Heart left ventricle (tissue), 16 donors: ENCODE measurements around the gene RPS6KB2. TPM values are rescaled to one million over a fixed set of nuclear protein-coding genes. Genes with fewer than 3 reads are reported as not detected.

Experiments used
- ATAC-seq, 4 donors: fragments of 200-7000 bp; cut with Tn5 transposase; one replicate each; pipeline ENCODE4 v1.9.1; 2020 to 2022; ENCODE audit warnings: moderate library complexity in 4 of 4, mild to moderate bottlenecking in 3 of 4, moderate number of reproducible peaks in 1 of 4
- DNase-seq, 5 donors: peaks; one replicate each; pipeline ENCODE4 v3.0.0-alpha.2; 2020
- H3K27ac ChIP-seq, 12 donors: fragments of 200-600 bp; sonication (generic) in 4 of 12; one replicate each; pipeline versions ENCODE4 v1.5.0 to v1.8.0; 2016 to 2022; ENCODE audit warnings: mild to moderate bottlenecking in 2 of 12
- H3K27me3 ChIP-seq, 9 donors: fragments of 200-600 bp; sonication (generic) in 2 of 9; one replicate each; pipeline versions ENCODE4 v1.5.1 to v1.8.0; 2016 to 2022; ENCODE audit warnings: mild to moderate bottlenecking in 3 of 9
- H3K36me3 ChIP-seq, 9 donors: fragments of 200-600 bp; sonication (generic) in 2 of 9; one replicate each; pipeline versions ENCODE4 v1.5.0 to v1.8.0; 2018 to 2022; ENCODE audit warnings: mild to moderate bottlenecking in 2 of 9
- H3K4me1 ChIP-seq, 12 donors: fragments of 200-600 bp; sonication (generic) in 4 of 12; one replicate each; pipeline versions ENCODE4 v1.5.0 to v1.8.0; 2016 to 2022; ENCODE audit warnings: mild to moderate bottlenecking in 3 of 12
- H3K4me3 ChIP-seq, 12 donors: fragments of 200-600 bp; sonication (generic) in 4 of 12; one replicate each; pipeline versions ENCODE4 v1.5.0 to v1.8.0; 2017 to 2022; ENCODE audit warnings: mild to moderate bottlenecking in 9 of 12, moderate library complexity in 4 of 12
- H3K9me3 ChIP-seq, 12 donors: fragments of 200-600 bp; sonication (generic) in 4 of 12; one replicate each; pipeline versions ENCODE4 v1.5.0 to v1.8.0; 2016 to 2022; ENCODE audit warnings: mild to moderate bottlenecking in 1 of 12
- POLR2A ChIP-seq, 2 donors: fragments of 450-650 bp; IDR thresholded peaks; one replicate each; pipeline ENCODE4 v1.6.1; 2017; ENCODE audit warnings: antibody characterized with exemption in 2 of 2, mild to moderate bottlenecking in 2 of 2, moderate library complexity in 2 of 2
- WGBS, 4 donors: extraction: QIAGEN DNeasy Blood & Tissue Kit in 2 of 4; methylation state at CpG; one replicate each; pipeline versions ENCODE4 v1.1.5 to v1.1.7; 2013 to 2018; 5-methylcytosine and 5-hydroxymethylcytosine counted together
- intact Hi-C, 10 donors: fragments of 100-400 bp; cut with DNase I; formaldehyde crosslinking; loops; one replicate each; pipeline versions ENCODE4 v1.11.1 to v1.14.2; 2022
- polyA plus RNA-seq, 2 donors: library from polyadenylated mRNA; stranded (reverse); fragments of 200-250 nt; gene quantifications; one replicate each; pipeline ENCODE4 v1.2.3, GENCODE V29; 2013
- total RNA-seq, 9 donors: library from RNA; depleted of rRNA in 2 of 9; stranded (reverse); fragments of >200 nt in 2 of 9; fragmentation: NEBNext Ultra II Directional in 3 of 9; extraction: Animal tissue kit (Norgen Biotek cat#: 25700) in 3 of 9; gene quantifications; one replicate each; pipeline versions ENCODE4 v1.1.0 to v1.2.4, GENCODE V29; 2016 to 2023
- TF ChIP-seq, protein P1 (sequence below), 12 donors: fragments of 200-600 bp; sonication (generic) in 4 of 12; IDR thresholded peaks; one replicate each; pipeline versions ENCODE4 v1.5.0 to v1.8.0; 2018 to 2022; ENCODE audit warnings: antibody characterized with exemption in 12 of 12, mild to moderate bottlenecking in 5 of 12
- donor health status: ischemic (EF 13 %, LVEDD 7.1; RV severe dilation, severe dysfunction).
- donor health status: healthy with polysubstance abuse.
- donor health status: DM: no; HTN: yes; CAD: no.
- donor health status: DM: no; HTN: no; CAD: no.
- donor health status: ischemic (EF 25% LVEDD 6.9; RV normal size, moderate dysfunction).
- donor health status: ischemic (EF 25% LVEDD 5.7; RV mildly dilated, moderate dysfunction).
- donor health status: healthy.
- donor health status: DM: yes; HTN: yes; CAD: no.
- donor health status: ischemic (EF 35%, LVEDD 5.7; RV mildly dilated, moderate dysfunction).
- donor health status: nonischemic (EF 11% LVEDD 7.7; RV severe dilation, severe dysfunction).
- donor health status: DM: yes; HTN: yes; CAD: no.
- donor health status: PGD.
- donor health status: ischemic (EF 29% LVEDD 5.4; RV normal size, mild dysfunction).
- donor health status: nonischemic (EF 23%, LVEDD 6.1; RV moderate dilation, normal function).

The RPS6KB2 gene
- total and polyA plus RNA-seq, 11 donors = 19.3 to 36.0 (median 26.0) TPM

DNA sequence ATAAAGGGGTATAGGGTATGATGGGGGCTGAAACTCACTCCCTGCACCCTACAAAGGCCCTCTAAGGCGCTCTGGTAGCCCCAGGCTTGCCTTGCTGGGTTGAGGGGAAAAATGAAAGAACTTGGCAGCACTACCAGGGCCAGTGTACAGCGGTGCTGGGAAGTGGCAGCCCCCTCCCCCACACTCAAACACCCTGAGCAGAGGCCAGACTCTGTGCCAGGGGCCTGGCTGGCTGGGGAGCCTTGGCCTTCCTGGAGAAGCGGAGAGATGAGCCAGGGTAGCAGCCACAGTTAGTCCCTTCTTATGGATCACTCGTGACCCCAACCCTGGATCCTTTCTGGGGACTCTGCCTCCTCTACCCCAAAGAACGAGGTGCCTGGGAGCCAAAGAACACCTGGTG is 38.1 kb downstream of the RPS6KB2 start:
- Histone ChIP-seq H3K27ac (peak overlapping the region in 1 of 12 donors; percentile 6), H3K4me3 (no peak overlapping the region), H3K27me3 (no peaks in the 10 kb centered on the region), H3K36me3 (no peaks in the 10 kb centered on the region), H3K4me1 (peaks cover 0 to 48% (median 27%) of the 10 kb centered on the region in 12 donors), H3K9me3 (no peaks in the 10 kb centered on the region)
- DNase-seq (no peak), ATAC-seq (no peak)
- intact Hi-C loops = loop anchor here in 7 of 10 donors (5.0 to 10.0 kb wide), 3 partner anchors 41 to 64 kb away; partner anchors contain the start of genes PPP1CA (in 7 of the 7), TBC1D10C (in 7 of the 7), CDK2AP2 (in 1 of the 7) and PITPNM1 (in 1 of the 7)
- TF ChIP-seq, protein P1, sequence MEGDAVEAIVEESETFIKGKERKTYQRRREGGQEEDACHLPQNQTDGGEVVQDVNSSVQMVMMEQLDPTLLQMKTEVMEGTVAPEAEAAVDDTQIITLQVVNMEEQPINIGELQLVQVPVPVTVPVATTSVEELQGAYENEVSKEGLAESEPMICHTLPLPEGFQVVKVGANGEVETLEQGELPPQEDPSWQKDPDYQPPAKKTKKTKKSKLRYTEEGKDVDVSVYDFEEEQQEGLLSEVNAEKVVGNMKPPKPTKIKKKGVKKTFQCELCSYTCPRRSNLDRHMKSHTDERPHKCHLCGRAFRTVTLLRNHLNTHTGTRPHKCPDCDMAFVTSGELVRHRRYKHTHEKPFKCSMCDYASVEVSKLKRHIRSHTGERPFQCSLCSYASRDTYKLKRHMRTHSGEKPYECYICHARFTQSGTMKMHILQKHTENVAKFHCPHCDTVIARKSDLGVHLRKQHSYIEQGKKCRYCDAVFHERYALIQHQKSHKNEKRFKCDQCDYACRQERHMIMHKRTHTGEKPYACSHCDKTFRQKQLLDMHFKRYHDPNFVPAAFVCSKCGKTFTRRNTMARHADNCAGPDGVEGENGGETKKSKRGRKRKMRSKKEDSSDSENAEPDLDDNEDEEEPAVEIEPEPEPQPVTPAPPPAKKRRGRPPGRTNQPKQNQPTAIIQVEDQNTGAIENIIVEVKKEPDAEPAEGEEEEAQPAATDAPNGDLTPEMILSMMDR (IDR thresholded peaks at IDR 0.05) = no peak
- no peak for TF ChIP-seq POLR2A (IDR thresholded peaks at IDR 0.05)
- WGBS, 4 donors = 76 to 82% (median 81%) methylated on average over 5 of the region's 5 CpGs

DNA sequence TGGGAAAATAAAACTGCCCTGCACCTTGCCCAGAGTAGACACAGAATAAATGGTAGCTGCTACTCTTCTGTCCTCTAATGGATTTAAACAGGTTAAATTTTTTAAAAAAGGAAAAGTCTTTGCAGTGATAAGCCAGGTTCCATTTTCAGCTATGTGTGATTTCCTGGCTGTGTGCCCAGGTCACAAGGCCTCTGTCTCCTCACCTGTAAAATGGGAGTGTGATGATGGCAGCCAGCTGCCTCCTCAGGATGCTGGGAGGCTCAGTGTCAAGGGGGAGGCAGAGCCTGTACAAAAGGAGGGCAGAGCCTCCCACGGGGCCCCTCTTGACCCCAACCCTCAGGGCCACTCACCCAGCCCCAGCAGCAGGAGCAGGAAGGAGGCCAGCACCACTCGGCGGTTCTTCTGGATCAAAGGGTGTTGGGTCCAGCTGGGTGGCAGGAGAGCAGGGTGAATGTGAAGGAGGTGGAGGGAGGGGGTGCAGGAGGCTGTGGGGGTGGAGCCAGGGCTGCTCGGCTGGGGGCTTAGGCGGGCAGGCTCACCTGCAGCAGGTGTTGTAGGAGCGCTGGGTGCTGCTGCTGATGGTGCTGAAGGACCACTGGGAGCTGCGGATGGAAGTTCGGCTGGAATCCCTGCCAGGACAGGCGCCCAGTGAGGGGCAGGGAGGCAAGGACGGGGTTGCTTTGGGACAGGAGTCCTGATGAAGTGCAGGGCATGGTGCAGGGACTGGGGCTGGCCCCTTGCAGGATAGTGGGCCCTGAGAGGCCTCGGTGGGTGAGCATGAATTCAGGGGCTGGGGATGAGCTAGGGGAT is 38.9 kb downstream of the RPS6KB2 start:
- 73 to 82% (median 77%) methylated on average over 10 to 11 of the region's 11 CpGs for WGBS, 4 donors
- Histone ChIP-seq H3K27me3 (no peaks in the 10 kb centered on the region), H3K27ac (peak overlapping the region in 1 of 12 donors; percentile 89), H3K9me3 (no peaks in the 10 kb centered on the region), H3K36me3 (no peaks in the 10 kb centered on the region), H3K4me1 (peaks cover 0 to 48% (median 27%) of the 10 kb centered on the region in 12 donors), H3K4me3 (peak overlapping the region in 1 of 12 donors; percentile 98)
- DNase-seq (no peak), ATAC-seq (no peak)
- intact Hi-C loops = loop anchor here in 7 of 10 donors (5.0 to 10.0 kb wide), 3 partner anchors 40 to 65 kb away; partner anchors contain the start of genes PPP1CA (in 7 of the 7), TBC1D10C (in 7 of the 7), CDK2AP2 (in 1 of the 7) and PITPNM1 (in 1 of the 7)
- TF ChIP-seq, protein P1 (IDR thresholded peaks at IDR 0.05) = no peak
- TF ChIP-seq POLR2A (IDR thresholded peaks at IDR 0.05) = no peak

DNA sequence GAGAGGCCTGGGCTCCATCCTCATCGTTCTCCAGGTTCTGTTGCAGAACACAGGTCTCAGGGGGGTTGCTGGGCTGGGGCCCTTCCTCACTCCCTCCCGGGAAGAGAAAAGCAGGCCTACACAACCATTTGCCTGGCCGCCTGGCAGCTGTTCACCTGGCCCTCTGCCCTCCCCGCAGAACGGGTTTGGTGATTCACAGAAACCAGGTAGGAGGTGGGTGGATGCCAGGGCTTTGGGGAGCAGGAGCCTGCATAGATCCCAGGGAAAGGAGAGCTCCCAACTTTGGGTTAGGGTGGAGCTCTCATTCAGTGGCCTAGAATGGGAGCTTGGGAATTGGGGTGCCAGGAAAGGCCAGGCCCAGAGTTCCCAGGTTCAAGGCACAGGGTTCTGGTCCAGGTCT is 39.8 kb downstream of the RPS6KB2 start:
- Histone ChIP-seq H3K9me3 (no peaks in the 10 kb centered on the region), H3K36me3 (no peaks in the 10 kb centered on the region), H3K4me1 (peaks cover 0 to 48% (median 27%) of the 10 kb centered on the region in 12 donors), H3K27me3 (no peaks in the 10 kb centered on the region), H3K27ac (peak overlapping the region in 9 of 12 donors; percentile 83 to 94 (median 90)), H3K4me3 (peak overlapping the region in 11 of 12 donors; percentile 56 to 98 (median 85))
- DNase-seq (no peak), ATAC-seq (no peak)
- TF ChIP-seq POLR2A (IDR thresholded peaks at IDR 0.05) = no peak
- TF ChIP-seq, protein P1 (IDR thresholded peaks at IDR 0.05) = no peak
- intact Hi-C loops = loop anchor here (2.0 to 10.0 kb wide), 8 partner anchors 25 to 67 kb away; partner anchors contain the start of genes PPP1CA (in 8 of the 10), TBC1D10C (in 7 of the 10), PITPNM1 (in 2 of the 10) and CDK2AP2 (in 1 of the 10)
- 21 to 40% (median 30%) methylated on average over 5 of the region's 5 CpGs for whole genome bisulfite sequencing, 4 donors

DNA sequence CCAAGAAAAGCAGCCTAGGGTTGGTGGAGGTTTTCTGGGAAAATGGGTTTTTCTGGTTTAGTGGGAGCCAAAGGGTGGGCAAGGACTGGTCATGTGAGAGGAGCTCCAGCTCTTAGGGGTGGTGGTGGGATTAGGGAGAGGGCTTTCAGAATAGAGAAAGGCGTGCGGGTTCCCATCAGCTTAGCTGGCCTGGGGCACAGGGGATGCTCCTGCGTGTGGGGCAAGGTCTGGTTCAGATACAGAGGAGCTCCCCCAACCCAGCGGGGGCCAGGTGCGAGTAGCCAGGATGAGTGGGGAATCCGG is 40.1 kb downstream of the RPS6KB2 start:
- no peaks in the 10 kb centered on the region for H3K27me3 ChIP-seq
- peaks cover 0 to 47% (median 27%) of the 10 kb centered on the region in 12 donors for H3K4me1 ChIP-seq
- H3K4me3 ChIP-seq = peak overlapping the region; percentile 56 to 98 (median 85)
- no peaks in the 10 kb centered on the region for H3K36me3 ChIP-seq
- intact Hi-C loops = loop anchor here (2.0 to 10.0 kb wide), 8 partner anchors 26 to 68 kb away; partner anchors contain the start of genes PPP1CA (in 8 of the 10), TBC1D10C (in 7 of the 10), PITPNM1 (in 2 of the 10) and CDK2AP2 (in 1 of the 10)
- ATAC-seq (no peak), DNase-seq (no peak)
- H3K9me3 ChIP-seq = no peaks in the 10 kb centered on the region
- peak overlapping the region; percentile 72 to 94 (median 90) for H3K27ac ChIP-seq
- WGBS, 4 donors = 2 to 8% (median 4%) methylated on average over 6 of the region's 6 CpGs
- no peak for TF ChIP-seq POLR2A (IDR thresholded peaks at IDR 0.05)
- TF ChIP-seq, protein P1 (IDR thresholded peaks at IDR 0.05) = no peak
